Astrocyte of the cerebellum (primary cell): ENCODE data around the gene FASTKD2.

ENCODE experiments used
- DNase-seq: peaks from one replicate; pipeline ENCODE4 v3.0.0-alpha.2; 2011; ENCODE audit warnings: low read depth
- H3K4me3 ChIP-seq: 2 replicates; pipeline ENCODE4 v1.5.1; 2011; ENCODE audit warnings: mild to moderate bottlenecking, low read depth, low read length, moderate library complexity
- in situ Hi-C: cut with HindIII; loops from 2 replicates; pipeline ENCODE4 v1.10.0; 2017; ENCODE audit warnings: low sequenced_read_pairs
- TF ChIP-seq, protein P1 (sequence below): IDR thresholded peaks from 2 replicates; pipeline ENCODE4 v1.5.1; 2012; ENCODE audit warnings: low read length, low read depth, moderate library complexity, mild to moderate bottlenecking; ENCODE audit errors: missing control alignments

The FASTKD2 gene

DNA sequence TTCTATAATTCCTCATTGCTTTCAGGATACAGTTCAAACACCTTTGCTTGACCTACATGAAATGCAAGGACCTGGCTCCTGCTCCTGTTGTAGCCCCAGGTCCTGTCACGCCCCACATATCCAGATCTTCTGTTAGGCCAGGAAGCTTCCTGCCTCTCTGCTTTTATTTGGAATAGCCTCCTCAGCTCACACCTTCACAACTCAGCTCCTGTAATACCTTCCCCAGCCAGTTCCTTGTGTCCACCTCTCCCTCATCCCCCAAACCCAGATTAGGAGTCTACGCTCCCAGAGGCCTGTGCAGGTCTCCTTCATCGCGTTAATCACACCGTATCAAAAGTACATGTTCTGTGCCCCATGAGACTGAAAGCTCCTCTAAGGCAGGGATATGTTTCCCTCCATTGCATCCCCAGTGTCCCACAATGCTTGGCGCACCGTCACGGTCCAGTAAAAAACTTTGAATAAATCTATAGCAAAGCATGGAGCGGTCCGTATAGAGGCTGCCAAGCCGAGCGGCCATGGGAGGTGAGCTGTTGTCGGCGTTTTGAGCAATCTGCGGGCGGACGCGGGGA lies 649 bp upstream of the FASTKD2 start:
- H3K4me3 ChIP-seq = peak overlapping the region; percentile 91
- in situ Hi-C loops = no loop called here
- TF ChIP-seq, protein P1, sequence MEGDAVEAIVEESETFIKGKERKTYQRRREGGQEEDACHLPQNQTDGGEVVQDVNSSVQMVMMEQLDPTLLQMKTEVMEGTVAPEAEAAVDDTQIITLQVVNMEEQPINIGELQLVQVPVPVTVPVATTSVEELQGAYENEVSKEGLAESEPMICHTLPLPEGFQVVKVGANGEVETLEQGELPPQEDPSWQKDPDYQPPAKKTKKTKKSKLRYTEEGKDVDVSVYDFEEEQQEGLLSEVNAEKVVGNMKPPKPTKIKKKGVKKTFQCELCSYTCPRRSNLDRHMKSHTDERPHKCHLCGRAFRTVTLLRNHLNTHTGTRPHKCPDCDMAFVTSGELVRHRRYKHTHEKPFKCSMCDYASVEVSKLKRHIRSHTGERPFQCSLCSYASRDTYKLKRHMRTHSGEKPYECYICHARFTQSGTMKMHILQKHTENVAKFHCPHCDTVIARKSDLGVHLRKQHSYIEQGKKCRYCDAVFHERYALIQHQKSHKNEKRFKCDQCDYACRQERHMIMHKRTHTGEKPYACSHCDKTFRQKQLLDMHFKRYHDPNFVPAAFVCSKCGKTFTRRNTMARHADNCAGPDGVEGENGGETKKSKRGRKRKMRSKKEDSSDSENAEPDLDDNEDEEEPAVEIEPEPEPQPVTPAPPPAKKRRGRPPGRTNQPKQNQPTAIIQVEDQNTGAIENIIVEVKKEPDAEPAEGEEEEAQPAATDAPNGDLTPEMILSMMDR = no peak
- DNase-seq = no peak

DNA sequence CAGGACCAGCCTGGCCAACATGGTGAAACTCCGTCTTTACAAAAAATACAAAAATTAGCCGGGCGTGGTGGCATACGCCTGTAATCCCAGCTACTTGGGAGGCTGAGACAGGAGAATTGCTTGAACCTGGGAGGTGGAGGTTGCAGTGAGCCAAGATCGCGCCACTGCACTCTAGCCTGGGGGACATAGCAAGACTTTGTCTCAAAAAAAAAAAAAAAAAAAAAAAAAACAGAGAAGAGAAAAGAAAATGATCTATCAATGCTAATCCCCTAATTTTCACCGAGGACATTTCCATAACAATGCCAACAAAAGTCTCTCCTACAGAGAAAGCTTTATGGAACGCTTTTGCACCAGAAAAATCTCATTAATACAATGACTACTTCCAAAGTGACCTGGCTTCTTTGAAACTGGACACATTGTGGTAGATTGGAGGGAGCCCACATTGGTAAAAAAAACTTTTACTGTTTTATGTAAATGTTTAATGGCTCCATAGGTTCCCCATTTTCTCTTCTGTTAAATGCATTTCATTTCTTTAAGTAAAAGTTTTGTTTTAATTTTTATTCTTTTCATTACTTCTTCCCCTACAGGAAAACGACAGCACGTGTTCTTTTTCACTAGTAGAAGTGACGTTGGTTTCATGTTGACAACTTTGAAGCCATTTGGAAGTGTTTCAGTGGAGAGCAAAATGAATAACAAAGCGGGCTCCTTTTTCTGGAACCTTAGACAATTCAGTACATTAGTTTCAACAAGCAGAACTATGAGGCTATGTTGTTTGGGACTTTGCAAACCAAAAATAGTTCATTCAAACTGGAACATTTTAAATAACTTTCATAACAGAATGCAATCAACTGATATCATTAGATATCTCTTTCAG lies 888 bp downstream of the FASTKD2 start:
- H3K4me3 ChIP-seq = peak overlapping the region; percentile 91
- in situ Hi-C loops = no loop called here
- TF ChIP-seq, protein P1 = no peak
- DNase-seq = no peak

DNA sequence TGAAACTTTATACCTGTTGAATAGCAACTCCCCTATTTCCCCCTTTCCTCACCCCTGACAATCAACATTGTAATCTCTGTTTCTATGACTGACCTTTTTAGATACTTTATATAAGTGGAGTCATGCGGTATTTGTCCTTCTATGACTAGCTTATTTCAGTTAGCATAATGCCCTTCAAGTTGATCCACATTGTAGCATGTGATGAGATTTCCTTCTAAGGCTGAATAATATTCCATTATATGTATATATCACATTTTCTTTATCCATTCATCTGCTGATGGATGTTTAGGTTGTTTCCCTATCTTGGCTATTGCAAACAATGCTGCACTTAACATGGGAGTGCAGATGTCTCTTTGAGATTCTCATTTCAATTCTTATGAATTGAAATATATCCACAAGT lies 9.5 kb downstream of the FASTKD2 start:
- no peak for DNase-seq
- in situ Hi-C loops = loop anchor here (5.0 kb wide), 1 partner anchor 88 kb away; no protein-coding TSS in a partner anchor
- H3K4me3 ChIP-seq = no peak overlapping the region
- TF ChIP-seq, protein P1 = no peak

DNA sequence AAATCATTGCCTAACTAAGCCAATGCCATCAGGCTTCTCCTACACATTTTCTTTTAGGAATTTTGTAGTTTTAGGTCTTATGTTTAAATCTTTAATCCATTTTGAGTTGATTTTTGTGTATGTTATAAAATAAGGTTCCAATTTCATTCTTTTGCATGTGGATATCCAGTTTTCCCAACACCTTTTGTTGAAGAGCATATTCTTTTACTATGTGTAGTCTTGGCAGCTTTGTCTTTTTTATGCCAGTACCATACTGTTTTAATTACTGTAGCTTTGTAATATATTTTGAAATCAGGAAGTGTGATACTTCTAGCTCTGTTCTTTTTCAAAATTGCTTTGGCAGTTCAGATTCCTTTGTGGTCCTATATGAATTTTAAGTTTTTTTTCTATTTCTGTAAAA lies 11.0 kb downstream of the FASTKD2 start:
- DNase-seq = no peak
- TF ChIP-seq, protein P1 = no peak
- H3K4me3 ChIP-seq = no peak overlapping the region
- in situ Hi-C loops = no loop called here

DNA sequence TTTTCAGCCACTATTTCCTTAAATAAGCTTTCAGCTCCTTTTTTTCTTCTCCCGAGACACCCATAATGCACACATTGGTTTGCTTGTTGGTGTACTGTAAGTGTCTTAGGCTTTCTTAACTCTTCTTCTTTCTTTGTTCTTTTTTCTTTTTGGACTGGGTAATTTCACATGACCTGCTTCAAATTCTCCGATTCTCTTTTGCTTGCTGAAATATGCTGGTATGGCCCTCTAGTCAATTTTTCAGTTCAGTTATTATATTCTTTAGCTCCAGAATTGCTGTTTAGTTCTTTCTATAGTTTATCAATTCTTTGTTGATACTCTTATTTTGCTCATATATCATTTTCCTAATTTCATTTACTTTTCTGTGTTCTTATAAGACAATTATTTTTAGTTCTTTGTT lies 15.3 kb downstream of the FASTKD2 start:
- in situ Hi-C loops = no loop called here
- no peak for DNase-seq
- TF ChIP-seq, protein P1 = no peak
- H3K4me3 ChIP-seq = no peak overlapping the region

DNA sequence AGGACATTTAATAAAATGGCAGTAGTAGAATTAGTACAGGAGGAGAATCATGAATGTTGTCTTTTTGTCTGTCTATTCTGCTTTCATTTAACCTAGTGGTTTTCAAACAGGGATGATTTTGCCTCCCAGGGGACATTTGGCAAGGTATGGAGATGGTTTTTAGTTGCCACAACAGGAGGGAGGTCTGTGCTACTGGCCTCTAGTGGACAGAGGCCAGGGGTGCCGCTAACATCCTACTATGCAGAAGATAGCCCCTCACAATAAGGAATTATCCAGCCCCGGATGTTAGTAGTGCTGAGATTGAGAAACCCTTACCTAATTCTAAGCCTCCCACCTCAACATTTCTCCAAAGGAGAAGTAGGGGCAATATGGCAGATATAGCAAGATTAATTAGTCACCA lies 18.3 kb downstream of the FASTKD2 start:
- no peak for DNase-seq
- no peak overlapping the region for H3K4me3 ChIP-seq
- in situ Hi-C loops = no loop called here
- TF ChIP-seq, protein P1 = peak; percentile 71
